ENCODE measurements around the gene SYTL3. TPM values are rescaled to one million over a fixed set of nuclear protein-coding genes. Genes with fewer than 3 reads are reported as not detected.

Gene SYTL3
- polyA plus RNA-seq, 1 donor (not counting 4 experiments of a cell fraction or from before 2014, with no cell fraction given): 1.4 TPM

DNA sequence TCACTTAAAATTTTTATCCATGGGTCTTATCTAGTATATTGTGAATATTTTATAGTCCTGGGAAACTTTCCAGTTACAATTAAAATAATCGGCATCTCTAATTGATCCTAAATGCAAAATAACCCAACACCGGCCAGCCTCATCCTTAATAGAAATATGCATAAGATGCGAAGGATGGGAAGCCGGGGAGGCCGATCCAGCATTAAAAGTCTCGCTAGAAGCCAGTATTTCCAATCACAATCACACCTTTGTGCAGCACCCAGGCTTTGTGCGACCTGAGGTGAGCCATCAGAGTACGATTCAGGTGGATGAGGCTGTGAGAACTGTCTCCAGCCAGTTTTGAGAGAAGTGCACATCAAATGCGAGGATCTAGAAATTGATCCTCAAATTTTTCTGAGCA lies 104.0 kb downstream of the SYTL3 start:
- no peaks in the 10 kb centered on the region for H3K9me1 ChIP-seq (ENCODE audit: control insufficient read depth, extremely low read depth, insufficient read depth, low read length)
- H3K9ac ChIP-seq (ENCODE audit: control insufficient read depth, extremely low read depth, insufficient read depth, low read length): no peak overlapping the region
- no peak overlapping the region for H2AFZ ChIP-seq (ENCODE audit: control insufficient read depth, low read length)
- no peak overlapping the region for H3K4me3 ChIP-seq (ENCODE audit: control insufficient read depth in 2 of 3, extremely low read depth in 1 of 3, insufficient read depth in 2 of 3, low read depth in 1 of 3, low read length in 3 of 3)
- peaks cover 8% of the 10 kb centered on the region for H3K4me1 ChIP-seq (ENCODE audit: control insufficient read depth, extremely low read depth, insufficient read depth, low read length)
- FAIRE-seq (no peak), DNase-seq (ENCODE audit: low read depth, low spot score) (no peak)
- H3K27me3 ChIP-seq (ENCODE audit: control insufficient read depth, extremely low read depth, insufficient read depth, low read length): no peaks in the 10 kb centered on the region
- TF ChIP-seq, protein P1, sequence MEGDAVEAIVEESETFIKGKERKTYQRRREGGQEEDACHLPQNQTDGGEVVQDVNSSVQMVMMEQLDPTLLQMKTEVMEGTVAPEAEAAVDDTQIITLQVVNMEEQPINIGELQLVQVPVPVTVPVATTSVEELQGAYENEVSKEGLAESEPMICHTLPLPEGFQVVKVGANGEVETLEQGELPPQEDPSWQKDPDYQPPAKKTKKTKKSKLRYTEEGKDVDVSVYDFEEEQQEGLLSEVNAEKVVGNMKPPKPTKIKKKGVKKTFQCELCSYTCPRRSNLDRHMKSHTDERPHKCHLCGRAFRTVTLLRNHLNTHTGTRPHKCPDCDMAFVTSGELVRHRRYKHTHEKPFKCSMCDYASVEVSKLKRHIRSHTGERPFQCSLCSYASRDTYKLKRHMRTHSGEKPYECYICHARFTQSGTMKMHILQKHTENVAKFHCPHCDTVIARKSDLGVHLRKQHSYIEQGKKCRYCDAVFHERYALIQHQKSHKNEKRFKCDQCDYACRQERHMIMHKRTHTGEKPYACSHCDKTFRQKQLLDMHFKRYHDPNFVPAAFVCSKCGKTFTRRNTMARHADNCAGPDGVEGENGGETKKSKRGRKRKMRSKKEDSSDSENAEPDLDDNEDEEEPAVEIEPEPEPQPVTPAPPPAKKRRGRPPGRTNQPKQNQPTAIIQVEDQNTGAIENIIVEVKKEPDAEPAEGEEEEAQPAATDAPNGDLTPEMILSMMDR (optimal IDR thresholded peaks at IDR 0.05 in 1 of 3, IDR thresholded peaks at IDR 0.05 in 1 of 3, conservative IDR thresholded peaks at IDR 0.05 in 1 of 3; ENCODE audit: extremely low read depth in 1 of 3, insufficient read depth in 2 of 3, low read length in 3 of 3): no peak
- TF ChIP-seq EZH2 (IDR thresholded peaks at IDR 0.05; ENCODE audit: low read length): no peak
- no peaks in the 10 kb centered on the region for H3K79me2 ChIP-seq (ENCODE audit: control insufficient read depth, insufficient read depth, low read length)
- dilution Hi-C loops (cut with MboI; ENCODE audit: extremely low pct_ligation_motif_present, low sequenced_read_pairs): no loop called here
- H3K27ac ChIP-seq (ENCODE audit: control insufficient read depth, insufficient read depth, low read length): no peak overlapping the region
- H4K20me1 ChIP-seq (ENCODE audit: control insufficient read depth, extremely low read depth, insufficient read depth, low read length): no peaks in the 10 kb centered on the region
- H3K9me3 ChIP-seq (ENCODE audit: control insufficient read depth, low read depth, low read length): no peaks in the 10 kb centered on the region
- H3K36me3 ChIP-seq (ENCODE audit: control insufficient read depth in 2 of 2, extremely low read depth in 1 of 2, insufficient read depth in 2 of 2, low read length in 2 of 2): no peaks in the 10 kb centered on the region
- no peak overlapping the region for H3K4me2 ChIP-seq (ENCODE audit: control insufficient read depth, extremely low read depth, insufficient read depth, low read depth, low read length)

- dilution Hi-C loops (cut with MboI; ENCODE audit: extremely low pct_ligation_motif_present, low sequenced_read_pairs): no loop called here
- Histone ChIP-seq H3K9me1 (ENCODE audit: control insufficient read depth, extremely low read depth, insufficient read depth, low read length) (no peaks in the 10 kb centered on the region), H3K4me3 (ENCODE audit: control insufficient read depth in 2 of 3, extremely low read depth in 1 of 3, insufficient read depth in 2 of 3, low read depth in 1 of 3, low read length in 3 of 3) (no peak overlapping the region), H2AFZ (ENCODE audit: control insufficient read depth, low read length) (no peak overlapping the region), H3K4me1 (ENCODE audit: control insufficient read depth, extremely low read depth, insufficient read depth, low read length) (peaks cover 12% of the 10 kb centered on the region), H3K9ac (ENCODE audit: control insufficient read depth, extremely low read depth, insufficient read depth, low read length) (no peak overlapping the region), H3K27ac (ENCODE audit: control insufficient read depth, insufficient read depth, low read length) (no peak overlapping the region), H3K9me3 (ENCODE audit: control insufficient read depth, low read depth, low read length) (no peaks in the 10 kb centered on the region), H3K36me3 (ENCODE audit: control insufficient read depth in 2 of 2, extremely low read depth in 1 of 2, insufficient read depth in 2 of 2, low read length in 2 of 2) (no peaks in the 10 kb centered on the region), H4K20me1 (ENCODE audit: control insufficient read depth, extremely low read depth, insufficient read depth, low read length) (no peaks in the 10 kb centered on the region), H3K27me3 (ENCODE audit: control insufficient read depth, extremely low read depth, insufficient read depth, low read length) (no peaks in the 10 kb centered on the region), H3K4me2 (ENCODE audit: control insufficient read depth, extremely low read depth, insufficient read depth, low read depth, low read length) (no peak overlapping the region), H3K79me2 (ENCODE audit: control insufficient read depth, insufficient read depth, low read length) (no peaks in the 10 kb centered on the region)
- DNase-seq (ENCODE audit: low read depth, low spot score) (no peak), FAIRE-seq (no peak)
- TF ChIP-seq, protein P1 (optimal IDR thresholded peaks at IDR 0.05 in 1 of 3, IDR thresholded peaks at IDR 0.05 in 1 of 3, conservative IDR thresholded peaks at IDR 0.05 in 1 of 3; ENCODE audit: extremely low read depth in 1 of 3, insufficient read depth in 2 of 3, low read length in 3 of 3): no peak
- no peak for TF ChIP-seq EZH2 (IDR thresholded peaks at IDR 0.05; ENCODE audit: low read length)
These were observed 104.9 kb downstream of the SYTL3 start for GRCh38 chr6:158754738-158755137.

Data from keratinocyte (primary cell).